Measurements from ENCODE around the gene INAFM2.
A peak's percentile ranks its signal among the peaks of the same experiment; 100 is the strongest.

INAFM2 gene

DNA sequence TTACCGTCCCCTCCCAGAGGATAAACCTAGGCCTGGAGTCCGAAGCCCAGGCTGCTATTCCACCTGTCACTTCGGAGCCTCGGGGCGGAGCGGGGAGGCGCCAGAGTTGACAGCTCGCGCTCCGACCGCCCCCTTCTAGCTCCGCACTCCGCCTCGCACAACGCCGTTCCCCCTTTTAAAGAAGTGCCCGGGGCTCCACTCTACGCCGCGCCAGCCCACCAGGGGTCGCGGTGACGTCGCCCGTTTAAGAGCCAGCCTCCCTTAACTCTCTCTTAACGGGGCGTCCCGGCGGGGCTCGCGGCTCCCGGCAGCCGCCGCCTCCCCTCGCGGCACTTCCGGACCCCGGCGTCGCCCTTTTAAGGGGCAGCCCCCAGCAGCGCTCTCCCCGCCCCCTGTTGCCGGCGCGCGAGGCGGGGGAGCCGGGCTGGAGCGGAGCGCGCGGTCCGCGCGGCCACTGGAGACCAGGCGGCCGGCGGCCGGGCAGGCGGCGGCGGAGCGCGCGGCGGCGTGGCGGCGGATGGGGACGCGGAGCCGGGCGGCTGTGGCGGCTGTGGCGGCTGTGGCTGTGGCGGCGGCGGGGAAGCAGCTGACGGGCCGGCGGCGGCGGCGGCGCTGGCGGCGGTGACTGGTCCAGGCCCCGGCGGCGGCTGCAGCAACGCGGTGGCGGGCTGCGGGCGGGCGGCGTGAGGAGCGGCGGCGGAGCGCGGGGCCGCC, at the start of gene INAFM2 (continued):
- TF ChIP-seq ZNF112 (tag by site-specific recombination; IDR thresholded peaks at IDR 0.05) (no peak), ZNF521 (tag by site-specific recombination; IDR thresholded peaks at IDR 0.05) (no peak), ZNF266 (tag by site-specific recombination; IDR thresholded peaks at IDR 0.05; ENCODE audit: low read depth) (no peak), ZNF214 (tag by site-specific recombination; IDR thresholded peaks at IDR 0.05; ENCODE audit: borderline replicate concordance) (no peak), ZNF248 (tag by site-specific recombination; IDR thresholded peaks at IDR 0.05) (no peak), ZNF658 (tag by site-specific recombination; IDR thresholded peaks at IDR 0.05) (no peak), ZIC2 (tag by site-specific recombination; IDR thresholded peaks at IDR 0.05) (peak; percentile 83), ZEB2 (tag by site-specific recombination; IDR thresholded peaks at IDR 0.05) (peak; percentile 67; the same call in 1 of the 2 replicates), ZNF792 (tag by site-specific recombination; IDR thresholded peaks at IDR 0.05) (no peak), ZNF707 (tag by site-specific recombination; IDR thresholded peaks at IDR 0.05) (no peak), ZNF155 (tag by site-specific recombination; IDR thresholded peaks at IDR 0.05) (no peak), ZNF433 (tag by site-specific recombination; IDR thresholded peaks at IDR 0.05; ENCODE audit: low read depth) (no peak), ZNF48 (tag by site-specific recombination; IDR thresholded peaks at IDR 0.05) (no peak), ZNF621 (tag by site-specific recombination; IDR thresholded peaks at IDR 0.05) (no peak), ZNF660 (tag by site-specific recombination; IDR thresholded peaks at IDR 0.05) (peak; percentile 52; the same call in 1 of the 2 replicates), ZBTB26 (tag by site-specific recombination; optimal IDR thresholded peaks at IDR 0.05) (peak; percentile 67), ZNF785 (tag by site-specific recombination; IDR thresholded peaks at IDR 0.05) (no peak), SCRT1 (tag by site-specific recombination; IDR thresholded peaks at IDR 0.05; ENCODE audit: borderline replicate concordance) (0 out of 2 replicates have a peak, but pooled peaks have one; percentile 36), KLF8 (tag by site-specific recombination; IDR thresholded peaks at IDR 0.05) (peak; percentile 76; the same call in 1 of the 2 replicates), ZNF600 (tag by site-specific recombination; IDR thresholded peaks at IDR 0.05) (peak; percentile 42; the same call in 1 of the 2 replicates), ZNF513 (tag by site-specific recombination; IDR thresholded peaks at IDR 0.05) (no peak), ZBTB48 (tag by site-specific recombination; IDR thresholded peaks at IDR 0.05) (peak; percentile 50; the same call in 1 of the 2 replicates), TCF7L2 (IDR thresholded peaks at IDR 0.05; ENCODE audit: borderline replicate concordance, low read depth, low read length) (no peak), ZNF501 (tag by site-specific recombination; IDR thresholded peaks at IDR 0.05) (no peak), ZNF510 (tag by site-specific recombination; IDR thresholded peaks at IDR 0.05; ENCODE audit: insufficient replicate concordance) (no peak)
- TF ChIP-seq, protein P1, sequence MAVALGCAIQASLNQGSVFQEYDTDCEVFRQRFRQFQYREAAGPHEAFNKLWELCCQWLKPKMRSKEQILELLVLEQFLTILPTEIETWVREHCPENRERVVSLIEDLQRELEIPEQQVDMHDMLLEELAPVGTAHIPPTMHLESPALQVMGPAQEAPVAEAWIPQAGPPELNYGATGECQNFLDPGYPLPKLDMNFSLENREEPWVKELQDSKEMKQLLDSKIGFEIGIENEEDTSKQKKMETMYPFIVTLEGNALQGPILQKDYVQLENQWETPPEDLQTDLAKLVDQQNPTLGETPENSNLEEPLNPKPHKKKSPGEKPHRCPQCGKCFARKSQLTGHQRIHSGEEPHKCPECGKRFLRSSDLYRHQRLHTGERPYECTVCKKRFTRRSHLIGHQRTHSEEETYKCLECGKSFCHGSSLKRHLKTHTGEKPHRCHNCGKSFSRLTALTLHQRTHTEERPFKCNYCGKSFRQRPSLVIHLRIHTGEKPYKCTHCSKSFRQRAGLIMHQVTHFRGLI (tag by site-specific recombination; IDR thresholded peaks at IDR 0.05): no peak
- TF ChIP-seq, protein P2, sequence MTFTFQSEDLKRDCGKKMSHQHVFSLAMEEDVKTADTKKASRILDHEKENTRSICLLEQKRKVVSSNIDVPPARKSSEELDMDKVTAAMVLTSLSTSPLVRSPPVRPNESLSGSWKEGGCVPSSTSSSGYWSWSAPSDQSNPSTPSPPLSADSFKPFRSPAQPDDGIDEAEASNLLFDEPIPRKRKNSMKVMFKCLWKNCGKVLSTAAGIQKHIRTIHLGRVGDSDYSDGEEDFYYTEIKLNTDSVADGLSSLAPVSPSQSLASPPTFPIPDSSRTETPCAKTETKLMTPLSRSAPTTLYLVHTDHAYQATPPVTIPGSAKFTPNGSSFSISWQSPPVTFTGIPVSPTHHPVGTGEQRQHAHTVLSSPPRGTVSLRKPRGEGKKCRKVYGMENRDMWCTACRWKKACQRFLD (tag by site-specific recombination; IDR thresholded peaks at IDR 0.05): no peak
- TF ChIP-seq, protein P3, sequence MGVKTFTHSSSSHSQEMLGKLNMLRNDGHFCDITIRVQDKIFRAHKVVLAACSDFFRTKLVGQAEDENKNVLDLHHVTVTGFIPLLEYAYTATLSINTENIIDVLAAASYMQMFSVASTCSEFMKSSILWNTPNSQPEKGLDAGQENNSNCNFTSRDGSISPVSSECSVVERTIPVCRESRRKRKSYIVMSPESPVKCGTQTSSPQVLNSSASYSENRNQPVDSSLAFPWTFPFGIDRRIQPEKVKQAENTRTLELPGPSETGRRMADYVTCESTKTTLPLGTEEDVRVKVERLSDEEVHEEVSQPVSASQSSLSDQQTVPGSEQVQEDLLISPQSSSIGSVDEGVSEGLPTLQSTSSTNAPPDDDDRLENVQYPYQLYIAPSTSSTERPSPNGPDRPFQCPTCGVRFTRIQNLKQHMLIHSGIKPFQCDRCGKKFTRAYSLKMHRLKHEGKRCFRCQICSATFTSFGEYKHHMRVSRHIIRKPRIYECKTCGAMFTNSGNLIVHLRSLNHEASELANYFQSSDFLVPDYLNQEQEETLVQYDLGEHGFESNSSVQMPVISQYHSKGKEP (tag by site-specific recombination; IDR thresholded peaks at IDR 0.05): peak; percentile 52
- TF ChIP-seq, protein P4, sequence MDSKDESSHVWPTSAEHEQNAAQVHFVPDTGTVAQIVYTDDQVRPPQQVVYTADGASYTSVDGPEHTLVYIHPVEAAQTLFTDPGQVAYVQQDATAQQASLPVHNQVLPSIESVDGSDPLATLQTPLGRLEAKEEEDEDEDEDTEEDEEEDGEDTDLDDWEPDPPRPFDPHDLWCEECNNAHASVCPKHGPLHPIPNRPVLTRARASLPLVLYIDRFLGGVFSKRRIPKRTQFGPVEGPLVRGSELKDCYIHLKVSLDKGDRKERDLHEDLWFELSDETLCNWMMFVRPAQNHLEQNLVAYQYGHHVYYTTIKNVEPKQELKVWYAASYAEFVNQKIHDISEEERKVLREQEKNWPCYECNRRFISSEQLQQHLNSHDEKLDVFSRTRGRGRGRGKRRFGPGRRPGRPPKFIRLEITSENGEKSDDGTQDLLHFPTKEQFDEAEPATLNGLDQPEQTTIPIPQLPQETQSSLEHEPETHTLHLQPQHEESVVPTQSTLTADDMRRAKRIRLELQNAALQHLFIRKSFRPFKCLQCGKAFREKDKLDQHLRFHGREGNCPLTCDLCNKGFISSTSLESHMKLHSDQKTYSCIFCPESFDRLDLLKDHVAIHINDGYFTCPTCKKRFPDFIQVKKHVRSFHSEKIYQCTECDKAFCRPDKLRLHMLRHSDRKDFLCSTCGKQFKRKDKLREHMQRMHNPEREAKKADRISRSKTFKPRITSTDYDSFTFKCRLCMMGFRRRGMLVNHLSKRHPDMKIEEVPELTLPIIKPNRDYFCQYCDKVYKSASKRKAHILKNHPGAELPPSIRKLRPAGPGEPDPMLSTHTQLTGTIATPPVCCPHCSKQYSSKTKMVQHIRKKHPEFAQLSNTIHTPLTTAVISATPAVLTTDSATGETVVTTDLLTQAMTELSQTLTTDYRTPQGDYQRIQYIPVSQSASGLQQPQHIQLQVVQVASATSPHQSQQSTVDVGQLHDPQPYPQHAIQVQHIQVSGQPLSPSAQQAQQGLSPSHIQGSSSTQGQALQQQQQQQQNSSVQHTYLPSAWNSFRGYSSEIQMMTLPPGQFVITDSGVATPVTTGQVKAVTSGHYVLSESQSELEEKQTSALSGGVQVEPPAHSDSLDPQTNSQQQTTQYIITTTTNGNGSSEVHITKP (tag by site-specific recombination; IDR thresholded peaks at IDR 0.05): peak; percentile 70; the same call in 1 of the 2 replicates
